ENCODE data around the gene KISS1R. TPM values are rescaled to one million over a fixed set of nuclear protein-coding genes. Genes with fewer than 3 reads are reported as not detected.

Gene KISS1R
- total RNA-seq, 3 donors from 2014 or later, result 0.15 to 0.33 TPM; not detected in 1

- Histone ChIP-seq H3K36me3 (no peaks in the 10 kb centered on the region), H3K27ac (no peak overlapping the region), H3K4me3 (no peak overlapping the region), H3K4me1 (no peaks in the 10 kb centered on the region), H3K9me3 (no peaks in the 10 kb centered on the region), H3K27me3 (no peaks in the 10 kb centered on the region)
- intact Hi-C loops (cut with DNase I; ENCODE audit: low total_unique reads), result no loop called here
- DNase-seq (ENCODE audit: low spot score in 2 of 2), result no peak
- TF ChIP-seq POLR2AphosphoS5 (IDR thresholded peaks at IDR 0.05) (no peak), POLR2A (IDR thresholded peaks at IDR 0.05) (no peak), CTCF (IDR thresholded peaks at IDR 0.05) (no peak)
Observed at GRCh38 chr19:879711-880438, 37.3 kb upstream of the KISS1R start.

GRCh38 chr19:881385-882071 is 35.6 kb upstream of the KISS1R start:
- H3K9me3 ChIP-seq, result no peaks in the 10 kb centered on the region
- no peak for TF ChIP-seq POLR2A (IDR thresholded peaks at IDR 0.05)
- no peak for TF ChIP-seq CTCF (IDR thresholded peaks at IDR 0.05)
- no peak for TF ChIP-seq POLR2AphosphoS5 (IDR thresholded peaks at IDR 0.05)
- no peaks in the 10 kb centered on the region for H3K36me3 ChIP-seq
- no peak overlapping the region for H3K4me3 ChIP-seq
- no peaks in the 10 kb centered on the region for H3K27me3 ChIP-seq
- H3K27ac ChIP-seq, result no peak overlapping the region
- no peaks in the 10 kb centered on the region for H3K4me1 ChIP-seq
- intact Hi-C loops (cut with DNase I; ENCODE audit: low total_unique reads), result no loop called here
- DNase-seq (ENCODE audit: low spot score in 2 of 2), result no peak

DNA sequence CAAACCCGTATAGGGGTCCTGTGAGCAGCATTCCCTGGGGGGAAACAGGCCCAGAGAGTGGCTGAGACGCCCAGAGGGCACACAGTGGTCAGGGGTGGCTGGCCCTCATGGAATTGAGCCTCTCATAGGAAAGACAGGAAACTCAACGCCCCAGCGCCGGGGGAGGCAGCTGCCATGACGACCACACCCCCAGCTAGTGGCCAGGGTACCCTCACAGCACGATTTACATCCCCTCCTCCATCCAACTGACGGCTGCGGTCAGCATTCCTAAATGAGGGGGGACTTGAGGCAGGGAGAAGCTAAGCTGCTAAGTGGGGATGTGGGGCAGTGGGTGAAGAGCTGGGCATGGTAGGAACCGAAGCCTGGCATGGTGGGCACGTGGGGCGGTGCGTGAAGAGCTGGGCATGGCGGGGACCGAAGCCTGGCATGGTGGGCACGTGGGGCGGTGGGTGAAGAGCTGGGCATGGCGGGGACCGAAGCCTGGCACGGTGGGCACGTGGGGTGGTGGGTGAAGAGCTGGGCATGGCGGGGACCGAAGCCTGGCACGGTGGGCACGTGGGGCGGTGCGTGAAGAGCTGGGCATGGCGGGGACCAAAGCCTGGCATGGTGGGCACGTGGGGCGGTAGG is 34.1 kb upstream of the KISS1R start:
- no peaks in the 10 kb centered on the region for H3K27me3 ChIP-seq
- H3K27ac ChIP-seq, result no peak overlapping the region
- DNase-seq (ENCODE audit: low spot score in 2 of 2), result no peak
- H3K36me3 ChIP-seq, result no peaks in the 10 kb centered on the region
- no peaks in the 10 kb centered on the region for H3K4me1 ChIP-seq
- H3K4me3 ChIP-seq, result no peak overlapping the region
- intact Hi-C loops (cut with DNase I; ENCODE audit: low total_unique reads), result no loop called here
- H3K9me3 ChIP-seq, result no peaks in the 10 kb centered on the region
- no peak for TF ChIP-seq CTCF (IDR thresholded peaks at IDR 0.05)
- TF ChIP-seq POLR2A (IDR thresholded peaks at IDR 0.05), result no peak
- no peak for TF ChIP-seq POLR2AphosphoS5 (IDR thresholded peaks at IDR 0.05)

DNA sequence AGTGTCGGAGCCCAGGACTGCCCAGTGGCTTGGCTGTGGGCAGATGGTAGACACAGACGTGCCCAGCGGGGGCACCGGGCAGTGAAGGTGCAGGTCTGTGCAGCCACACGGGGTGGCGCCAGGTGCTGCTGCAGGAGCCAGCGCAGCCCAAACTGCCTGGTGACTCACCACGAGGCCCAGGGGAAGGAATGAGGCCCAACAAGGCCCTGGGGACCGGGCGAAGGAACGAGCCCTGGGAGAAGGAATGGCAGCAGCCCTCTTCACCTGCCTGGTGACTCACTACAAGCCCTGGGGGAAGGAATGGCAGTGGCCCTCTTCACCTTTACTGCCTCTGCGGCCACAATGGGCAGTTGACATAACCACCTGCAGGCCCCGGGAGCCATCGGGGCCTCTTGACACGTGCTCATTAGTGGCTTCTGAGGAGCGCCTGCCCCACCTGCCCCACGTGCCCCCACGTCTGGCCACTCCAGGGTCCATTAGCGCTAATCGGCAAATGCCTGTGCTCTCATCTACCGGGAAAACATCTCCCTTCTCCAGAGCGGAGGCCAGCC is 33.4 kb upstream of the KISS1R start:
- H3K36me3 ChIP-seq, result no peaks in the 10 kb centered on the region
- no peak overlapping the region for H3K27ac ChIP-seq
- H3K27me3 ChIP-seq, result no peaks in the 10 kb centered on the region
- no peak for DNase-seq (ENCODE audit: low spot score in 2 of 2)
- H3K4me1 ChIP-seq, result no peaks in the 10 kb centered on the region
- no peak for TF ChIP-seq POLR2A (IDR thresholded peaks at IDR 0.05)
- TF ChIP-seq CTCF (IDR thresholded peaks at IDR 0.05), result no peak
- TF ChIP-seq POLR2AphosphoS5 (IDR thresholded peaks at IDR 0.05), result no peak
- intact Hi-C loops (cut with DNase I; ENCODE audit: low total_unique reads), result no loop called here
- no peak overlapping the region for H3K4me3 ChIP-seq
- H3K9me3 ChIP-seq, result no peaks in the 10 kb centered on the region
